Measurements from ENCODE around the gene ZBTB7C. TPM values are rescaled to one million over a fixed set of nuclear protein-coding genes. Genes with fewer than 3 reads are reported as not detected.

The ZBTB7C gene
- total and polyA plus RNA-seq, 4 donors = 3.2 to 10.9 (median 3.7) TPM

DNA sequence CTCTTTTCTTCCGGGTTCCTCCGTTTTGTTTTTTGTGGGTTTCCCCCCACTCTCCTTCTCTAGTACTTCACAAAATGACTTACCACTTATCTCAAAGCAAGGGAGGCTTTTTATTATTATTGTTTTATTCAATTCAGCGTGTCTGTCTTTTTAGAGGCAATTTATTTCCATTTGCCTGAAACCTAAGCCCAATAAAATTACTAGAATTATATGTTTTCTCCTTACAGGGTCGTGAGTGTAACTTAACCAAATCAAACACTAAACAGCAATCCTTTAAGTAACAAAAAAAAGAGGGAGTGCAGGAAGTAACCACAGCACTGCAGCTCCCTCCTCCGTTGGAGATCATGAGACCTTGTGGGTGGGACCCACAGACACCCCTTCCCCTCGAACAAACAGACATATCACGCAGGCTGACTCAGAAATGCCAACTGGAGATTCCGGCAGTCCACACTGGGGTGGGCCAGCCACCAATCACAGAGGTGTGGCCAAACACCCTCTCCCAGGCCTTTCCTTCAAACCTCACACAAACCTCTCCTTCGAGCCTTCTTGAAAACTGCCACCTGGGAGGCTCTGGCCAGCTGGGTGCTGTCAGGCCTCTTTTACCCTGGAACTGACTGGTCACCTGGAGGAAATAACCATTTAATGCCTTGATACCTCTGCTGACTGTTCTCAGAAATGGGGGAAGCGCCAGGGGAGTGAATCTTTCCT, 271.7 kb downstream of the ZBTB7C start:
- Histone ChIP-seq H3K36me3 (ENCODE audit: control insufficient read depth in 4 of 4, insufficient read depth in 4 of 4, low read length in 4 of 4) (no peaks in the 10 kb centered on the region), H3K4me3 (peak overlapping the region; percentile 1), H3K4me1 (ENCODE audit: control insufficient read depth in 5 of 5, insufficient read depth in 5 of 5, low read length in 5 of 5) (peaks cover 0 to 22% (median 14%) of the 10 kb centered on the region in 5 donors), H3K27ac (ENCODE audit: low read depth in 1 of 2, low read length in 1 of 2) (peak overlapping the region in 1 of 2 donors; percentile 41), H3K9me3 (ENCODE audit: control insufficient read depth in 4 of 4, insufficient read depth in 3 of 4, low read length in 3 of 4) (no peaks in the 10 kb centered on the region), H3K9ac (ENCODE audit: insufficient read depth in 1 of 2, low read length in 2 of 2) (no peak overlapping the region), H3K27me3 (ENCODE audit: control insufficient read depth in 3 of 3, insufficient read depth in 3 of 3, low read length in 2 of 3) (peaks cover 0 to 17% (median 15%) of the 10 kb centered on the region in 3 donors)
- no peak for DNase-seq
- 29 to 49% methylated on average over 10 of the region's 10 CpGs for WGBS, 2 donors
- no peak for ATAC-seq (ENCODE audit: insufficient read depth, low FRiP score)
- TF ChIP-seq, protein P1, sequence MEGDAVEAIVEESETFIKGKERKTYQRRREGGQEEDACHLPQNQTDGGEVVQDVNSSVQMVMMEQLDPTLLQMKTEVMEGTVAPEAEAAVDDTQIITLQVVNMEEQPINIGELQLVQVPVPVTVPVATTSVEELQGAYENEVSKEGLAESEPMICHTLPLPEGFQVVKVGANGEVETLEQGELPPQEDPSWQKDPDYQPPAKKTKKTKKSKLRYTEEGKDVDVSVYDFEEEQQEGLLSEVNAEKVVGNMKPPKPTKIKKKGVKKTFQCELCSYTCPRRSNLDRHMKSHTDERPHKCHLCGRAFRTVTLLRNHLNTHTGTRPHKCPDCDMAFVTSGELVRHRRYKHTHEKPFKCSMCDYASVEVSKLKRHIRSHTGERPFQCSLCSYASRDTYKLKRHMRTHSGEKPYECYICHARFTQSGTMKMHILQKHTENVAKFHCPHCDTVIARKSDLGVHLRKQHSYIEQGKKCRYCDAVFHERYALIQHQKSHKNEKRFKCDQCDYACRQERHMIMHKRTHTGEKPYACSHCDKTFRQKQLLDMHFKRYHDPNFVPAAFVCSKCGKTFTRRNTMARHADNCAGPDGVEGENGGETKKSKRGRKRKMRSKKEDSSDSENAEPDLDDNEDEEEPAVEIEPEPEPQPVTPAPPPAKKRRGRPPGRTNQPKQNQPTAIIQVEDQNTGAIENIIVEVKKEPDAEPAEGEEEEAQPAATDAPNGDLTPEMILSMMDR (IDR thresholded peaks at IDR 0.05; ENCODE audit: control extremely low read depth, extremely low read depth) = no peak

DNA sequence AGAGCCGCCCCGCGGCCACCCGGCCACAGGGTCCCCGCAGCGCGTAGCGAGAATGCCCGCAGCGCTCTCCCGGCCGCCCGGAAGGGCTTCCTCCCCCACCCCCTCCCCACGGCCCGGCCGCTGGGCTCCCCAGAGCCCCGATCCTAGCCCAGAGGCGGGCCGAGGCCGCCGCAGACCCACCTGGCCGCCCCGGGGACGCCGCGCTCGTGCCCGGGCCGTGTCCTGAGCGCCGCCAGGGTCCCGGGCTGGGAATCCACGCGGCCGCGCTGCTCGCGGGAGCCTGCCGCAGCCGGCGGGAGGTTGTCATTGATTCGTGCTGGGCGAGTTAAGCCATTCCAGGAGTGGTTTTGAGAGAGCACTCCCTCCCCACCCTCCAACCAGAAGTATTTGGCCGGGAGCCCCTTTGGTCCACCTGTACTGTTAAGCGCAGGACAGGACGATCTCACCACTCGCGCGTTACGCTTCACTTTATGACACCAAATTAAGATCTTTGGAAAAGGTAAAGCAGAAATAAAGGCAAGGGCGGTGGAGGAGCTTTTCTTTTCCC, 272.3 kb downstream of the ZBTB7C start:
- TF ChIP-seq, protein P1 (IDR thresholded peaks at IDR 0.05; ENCODE audit: control extremely low read depth, extremely low read depth) = no peak
- peaks cover 0 to 20% (median 11%) of the 10 kb centered on the region in 5 donors for H3K4me1 ChIP-seq (ENCODE audit: control insufficient read depth in 5 of 5, insufficient read depth in 5 of 5, low read length in 5 of 5)
- peaks cover 0 to 17% (median 15%) of the 10 kb centered on the region in 3 donors for H3K27me3 ChIP-seq (ENCODE audit: control insufficient read depth in 3 of 3, insufficient read depth in 3 of 3, low read length in 2 of 3)
- H3K4me3 ChIP-seq = peak overlapping the region; percentile 43
- 4 to 5% methylated on average over 32 to 51 of the region's 51 CpGs for WGBS, 2 donors
- H3K27ac ChIP-seq (ENCODE audit: low read depth in 1 of 2, low read length in 1 of 2) = peak overlapping the region in 1 of 2 donors; percentile 55
- H3K9ac ChIP-seq (ENCODE audit: insufficient read depth in 1 of 2, low read length in 2 of 2) = no peak overlapping the region
- no peaks in the 10 kb centered on the region for H3K9me3 ChIP-seq (ENCODE audit: control insufficient read depth in 4 of 4, insufficient read depth in 3 of 4, low read length in 3 of 4)
- ATAC-seq (ENCODE audit: insufficient read depth, low FRiP score) (peak; percentile 37), DNase-seq (peak in 2 of 3 donors; percentile 26 to 29)
- no peaks in the 10 kb centered on the region for H3K36me3 ChIP-seq (ENCODE audit: control insufficient read depth in 4 of 4, insufficient read depth in 4 of 4, low read length in 4 of 4)

DNA sequence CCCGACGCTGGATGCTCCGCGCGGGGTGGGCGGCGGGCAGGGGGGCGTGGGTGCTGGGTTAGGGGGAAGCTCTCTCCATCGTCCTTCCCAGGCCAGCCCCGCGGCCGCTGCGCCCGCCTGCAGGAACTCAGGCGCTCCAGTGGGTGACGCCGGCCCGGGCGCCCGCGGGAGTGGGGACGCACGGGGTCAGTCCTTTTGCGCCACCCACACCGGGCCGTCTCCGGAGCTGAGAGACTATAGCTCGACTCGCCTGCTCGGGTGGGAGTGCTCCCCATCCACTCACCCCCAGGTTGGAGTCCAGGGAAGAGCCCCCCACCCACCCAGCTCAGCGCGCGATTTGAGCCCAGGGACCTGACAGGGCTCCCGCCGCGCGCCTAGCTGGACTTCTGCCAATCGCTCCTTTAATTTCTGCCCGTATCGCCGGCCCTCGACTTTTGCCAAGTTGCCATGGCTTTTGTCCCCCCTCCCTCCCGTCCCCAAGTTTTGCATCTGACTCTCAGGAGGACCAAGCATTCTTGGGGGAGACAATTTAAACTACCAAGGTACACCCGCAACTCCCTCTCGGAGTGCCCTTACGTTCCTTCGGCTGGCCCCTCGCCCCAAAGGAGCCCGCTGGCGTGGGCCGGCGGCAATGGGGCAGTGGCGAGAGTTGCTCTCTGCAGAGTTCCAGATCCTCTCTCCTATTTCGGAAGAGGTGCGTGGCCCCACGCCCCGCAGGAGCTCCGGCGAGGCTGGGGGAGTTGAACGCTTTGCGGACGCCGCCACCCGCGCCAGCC, 272.9 kb downstream of the ZBTB7C start:
- Histone ChIP-seq H3K9me3 (ENCODE audit: control insufficient read depth in 4 of 4, insufficient read depth in 3 of 4, low read length in 3 of 4) (no peaks in the 10 kb centered on the region), H3K27ac (ENCODE audit: low read depth in 1 of 2, low read length in 1 of 2) (peak overlapping the region in 1 of 2 donors; percentile 55), H3K4me1 (ENCODE audit: control insufficient read depth in 5 of 5, insufficient read depth in 5 of 5, low read length in 5 of 5) (peaks cover 0 to 20% (median 11%) of the 10 kb centered on the region in 5 donors), H3K4me3 (peak overlapping the region; percentile 43), H3K36me3 (ENCODE audit: control insufficient read depth in 4 of 4, insufficient read depth in 4 of 4, low read length in 4 of 4) (no peaks in the 10 kb centered on the region), H3K27me3 (ENCODE audit: control insufficient read depth in 3 of 3, insufficient read depth in 3 of 3, low read length in 2 of 3) (peaks cover 0 to 17% (median 15%) of the 10 kb centered on the region in 3 donors), H3K9ac (ENCODE audit: insufficient read depth in 1 of 2, low read length in 2 of 2) (peak overlapping the region in 1 of 2 donors; percentile 4)
- TF ChIP-seq, protein P1 (IDR thresholded peaks at IDR 0.05; ENCODE audit: control extremely low read depth, extremely low read depth) = no peak
- peak; percentile 38 to 48 (median 41) for DNase-seq
- 1 to 2% methylated on average over 58 to 65 of the region's 65 CpGs for WGBS, 2 donors
- ATAC-seq (ENCODE audit: insufficient read depth, low FRiP score) = no peak

Data from lung (tissue), 12 donors.